HG03565 (cell line): ENCODE data around the gene CACUL1.
"Not testable (repeated sequence)": the region's sequence is repeated elsewhere in the genome, so short reads cannot be mapped to it uniquely, and the experiment has no call there.

ENCODE experiments used
- ATAC-seq: cut with Tn5 transposase; IDR thresholded peaks from one replicate; pipeline ENCODE4 v1.9.1; 2021; ENCODE audit warnings: mild to moderate bottlenecking, moderate library complexity; ENCODE audit not compliant: unreplicated experiment

Gene CACUL1

DNA sequence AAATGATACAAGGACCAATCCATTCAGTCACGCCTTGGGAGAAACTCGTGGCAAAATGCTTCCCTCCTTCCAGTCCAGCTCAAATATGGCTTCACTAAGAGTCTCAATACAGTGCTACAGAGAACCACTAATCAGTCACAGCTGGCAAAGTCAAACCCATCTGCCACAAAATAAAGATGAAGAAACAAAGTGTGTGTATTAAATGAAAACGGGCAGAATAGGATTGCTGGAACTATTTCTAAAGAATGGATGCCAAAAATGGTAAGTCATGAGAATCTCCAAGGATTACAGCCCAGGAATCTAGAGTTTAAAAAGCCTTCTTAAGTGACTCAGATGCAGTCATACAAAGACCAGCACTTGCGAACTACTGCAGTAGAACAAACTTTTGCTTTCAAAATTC, 61.9 kb downstream of the CACUL1 start:
- ATAC-seq, result no peak

GRCh38 chr10:118689070-118689858, 65.5 kb downstream of the CACUL1 start:
- ATAC-seq, result no peak

DNA sequence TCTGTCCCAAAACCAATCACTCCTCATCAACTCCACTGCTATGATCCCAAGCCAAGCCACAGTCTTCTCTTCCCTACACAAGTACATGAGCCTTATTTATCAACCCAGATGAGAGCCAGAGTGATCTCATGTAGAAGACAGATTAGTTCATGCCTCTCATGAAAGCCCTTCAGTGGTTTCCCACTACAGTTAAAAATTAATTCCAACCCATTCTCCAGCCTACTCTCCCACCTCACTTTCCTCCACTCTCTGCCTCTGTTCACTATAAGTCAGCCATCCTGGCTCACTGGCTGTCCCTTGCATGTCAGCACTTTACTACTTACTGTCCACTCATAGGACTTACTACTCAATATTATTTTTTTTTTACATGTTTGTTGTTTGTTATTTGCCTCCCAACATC, 67.3 kb downstream of the CACUL1 start:
- no peak for ATAC-seq

DNA sequence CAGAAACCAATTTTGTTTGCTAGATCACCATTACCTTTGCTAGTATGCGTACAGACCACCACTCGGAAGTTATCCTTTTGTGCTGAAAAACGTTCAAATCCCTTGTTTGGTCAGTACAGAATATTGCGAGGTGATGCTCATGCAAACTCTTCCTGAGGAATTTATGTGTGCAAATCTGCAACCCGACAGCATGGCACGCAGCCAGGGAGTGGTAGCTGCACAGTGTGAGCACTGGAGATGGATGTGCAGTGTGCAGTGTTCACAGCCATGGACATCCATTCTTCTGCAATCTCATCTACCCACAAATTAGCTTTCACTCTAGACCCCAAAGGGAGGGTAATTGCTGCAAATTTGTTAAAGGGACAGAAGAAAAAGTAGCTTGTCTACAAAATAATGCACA, 72.2 kb downstream of the CACUL1 start:
- ATAC-seq, result no peak

DNA sequence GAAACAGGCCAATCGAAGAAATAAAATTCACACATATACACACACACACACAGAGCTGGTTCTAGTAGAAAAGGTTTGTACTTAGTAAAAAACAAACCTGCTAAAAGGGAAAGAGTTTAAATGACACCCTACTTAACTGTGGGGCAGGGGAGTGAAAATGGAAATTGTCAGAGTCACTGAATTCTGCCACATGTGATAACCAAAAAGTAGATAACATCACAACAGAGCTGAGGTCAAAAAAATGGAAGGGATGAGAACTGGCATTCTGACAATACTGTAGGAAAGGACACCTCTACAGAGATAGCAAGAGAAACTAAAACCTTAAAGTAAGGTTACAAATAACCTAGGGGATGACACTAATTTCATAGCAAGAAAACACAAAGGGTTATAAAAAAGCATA, 74.6 kb downstream of the CACUL1 start:
- no peak for ATAC-seq

DNA sequence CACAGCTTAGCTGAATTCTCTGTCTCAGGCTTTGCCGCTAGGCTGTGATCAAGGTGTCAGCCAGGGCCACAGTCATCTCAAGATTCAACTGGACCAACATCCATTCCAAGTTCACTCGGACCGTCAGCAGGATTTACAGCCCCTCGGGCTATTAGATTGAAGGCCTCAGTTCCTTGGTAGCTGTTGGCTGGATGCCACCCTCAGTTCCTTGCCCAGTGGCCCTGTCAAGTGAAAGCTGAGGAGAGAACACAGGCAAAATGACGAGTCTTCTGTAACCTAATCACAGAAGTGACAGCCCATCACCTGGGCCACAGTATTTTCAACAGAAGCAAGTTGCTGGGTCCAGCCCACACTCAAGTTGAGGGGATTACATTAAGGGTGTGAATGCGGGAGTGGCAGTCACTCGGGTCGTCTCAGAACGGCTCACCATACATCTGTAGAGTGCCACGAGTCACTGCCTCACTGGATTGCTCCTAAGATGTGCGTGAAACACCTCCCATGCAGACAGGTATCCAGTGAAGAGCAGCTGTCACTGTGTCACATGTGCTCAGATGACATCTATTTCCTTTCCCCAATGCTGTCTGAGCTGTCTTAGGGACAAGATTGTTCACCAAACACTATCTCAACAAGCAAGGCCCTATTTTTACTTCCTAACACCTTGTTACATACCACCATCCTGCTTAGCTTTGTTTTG, 80.4 kb downstream of the CACUL1 start:
- no peak for ATAC-seq

GRCh38 chr10:118672766-118673715, 81.7 kb downstream of the CACUL1 start:
- ATAC-seq, result no peak

DNA sequence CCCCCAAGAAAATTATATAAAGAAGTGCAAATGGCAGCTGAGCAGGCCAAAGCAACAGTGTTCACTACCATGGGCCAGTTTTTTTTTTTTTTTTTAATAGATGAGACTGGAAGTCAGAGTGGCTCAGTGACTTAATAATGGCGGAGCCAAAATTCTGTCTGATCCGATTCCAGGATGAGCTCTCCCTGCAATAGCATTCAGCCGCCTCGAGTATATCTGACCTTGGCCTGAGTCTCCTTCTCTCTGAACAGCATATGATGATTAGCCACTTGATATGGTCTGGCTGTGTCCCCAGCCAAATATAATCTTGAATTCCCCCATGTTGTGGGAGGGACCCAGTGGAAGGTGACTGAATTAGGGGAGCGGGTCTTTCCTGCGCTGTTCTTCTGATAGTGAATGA, 82.6 kb downstream of the CACUL1 start:
- ATAC-seq, result no peak

DNA sequence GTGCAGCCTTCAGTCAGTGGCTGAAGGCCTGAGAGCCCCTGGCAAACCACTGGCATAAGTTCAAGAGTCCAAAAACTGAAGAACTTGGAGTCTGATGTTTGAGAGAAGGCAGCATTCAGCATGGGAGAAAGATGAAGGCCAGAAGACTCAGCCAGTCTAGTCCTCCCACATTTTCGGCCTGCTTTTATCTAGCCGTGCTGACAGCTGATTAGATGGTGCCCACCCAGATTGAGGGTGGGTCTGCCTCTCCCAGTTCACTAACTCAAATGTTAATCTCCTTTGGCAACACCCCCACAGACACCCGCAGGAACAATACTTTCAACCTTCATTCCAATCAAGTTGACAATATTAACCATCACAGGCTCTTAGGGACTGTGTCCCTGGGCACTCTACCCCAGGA, 83.5 kb downstream of the CACUL1 start:
- ATAC-seq, result not testable (repeated sequence)

- ATAC-seq, result no peak
Observed at GRCh38 chr10:118670472-118671124, 84.2 kb downstream of the CACUL1 start.

GRCh38 chr10:118669835-118670234, 84.9 kb downstream of the CACUL1 start:
- ATAC-seq, result no peak

GRCh38 chr10:118669020-118669791, 85.6 kb downstream of the CACUL1 start:
- ATAC-seq, result no peak

- ATAC-seq, result no peak
Observed at GRCh38 chr10:118668228-118668952, 86.4 kb downstream of the CACUL1 start.

GRCh38 chr10:118667732-118668131, 87.0 kb downstream of the CACUL1 start:
- ATAC-seq, result no peak

GRCh38 chr10:118666350-118666749, 88.4 kb downstream of the CACUL1 start:
- no peak for ATAC-seq

- ATAC-seq, result no peak
Observed at GRCh38 chr10:118664321-118664720, 90.4 kb downstream of the CACUL1 start.

- no peak for ATAC-seq
Observed at GRCh38 chr10:118663176-118663575, 91.6 kb downstream of the CACUL1 start.

- ATAC-seq, result no peak
Observed at GRCh38 chr10:118662228-118663035, 92.3 kb downstream of the CACUL1 start.

DNA sequence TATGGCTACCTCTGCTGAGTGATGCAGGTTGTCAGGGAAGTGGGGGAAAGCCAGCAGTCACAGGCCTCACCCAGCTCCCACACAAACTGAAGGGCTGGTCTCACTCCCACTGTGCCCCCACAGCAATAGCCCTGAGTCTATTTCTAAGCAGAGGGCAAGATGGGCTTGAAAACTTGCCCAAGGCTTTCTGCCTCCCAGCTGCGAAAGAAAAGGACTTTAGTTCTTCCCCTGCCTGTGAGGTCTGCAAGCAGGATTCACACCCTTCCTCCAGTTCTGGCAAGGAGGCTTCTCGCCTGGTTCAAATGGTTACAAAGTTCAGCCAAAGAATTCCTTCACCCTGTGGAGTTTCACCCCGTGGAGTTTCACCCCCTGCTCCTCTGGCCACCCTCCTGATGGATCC, 96.0 kb downstream of the CACUL1 start:
- no peak for ATAC-seq
